Measurements from ENCODE around the gene UNC5CL.

DNA sequence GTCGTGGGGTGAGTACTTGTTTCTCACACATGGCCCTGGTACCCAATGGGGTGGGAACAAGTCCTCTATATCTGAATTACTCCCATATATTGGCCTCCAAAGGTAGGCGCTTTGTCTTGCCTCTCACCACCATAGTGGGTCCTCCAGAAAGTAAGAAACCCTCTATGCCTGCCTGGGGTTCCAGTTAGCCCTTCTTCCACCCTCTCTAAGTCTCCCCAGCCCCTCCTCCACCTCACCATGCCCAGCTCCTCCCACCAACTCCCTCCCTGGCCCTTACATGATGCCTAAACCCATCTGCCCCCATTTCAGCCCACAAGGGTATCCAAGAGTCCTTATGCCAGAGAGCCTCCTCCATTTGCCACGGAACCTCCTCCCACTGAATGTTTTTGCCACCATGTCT is 4.1 kb upstream of the UNC5CL start:
- TF ChIP-seq, protein P1, sequence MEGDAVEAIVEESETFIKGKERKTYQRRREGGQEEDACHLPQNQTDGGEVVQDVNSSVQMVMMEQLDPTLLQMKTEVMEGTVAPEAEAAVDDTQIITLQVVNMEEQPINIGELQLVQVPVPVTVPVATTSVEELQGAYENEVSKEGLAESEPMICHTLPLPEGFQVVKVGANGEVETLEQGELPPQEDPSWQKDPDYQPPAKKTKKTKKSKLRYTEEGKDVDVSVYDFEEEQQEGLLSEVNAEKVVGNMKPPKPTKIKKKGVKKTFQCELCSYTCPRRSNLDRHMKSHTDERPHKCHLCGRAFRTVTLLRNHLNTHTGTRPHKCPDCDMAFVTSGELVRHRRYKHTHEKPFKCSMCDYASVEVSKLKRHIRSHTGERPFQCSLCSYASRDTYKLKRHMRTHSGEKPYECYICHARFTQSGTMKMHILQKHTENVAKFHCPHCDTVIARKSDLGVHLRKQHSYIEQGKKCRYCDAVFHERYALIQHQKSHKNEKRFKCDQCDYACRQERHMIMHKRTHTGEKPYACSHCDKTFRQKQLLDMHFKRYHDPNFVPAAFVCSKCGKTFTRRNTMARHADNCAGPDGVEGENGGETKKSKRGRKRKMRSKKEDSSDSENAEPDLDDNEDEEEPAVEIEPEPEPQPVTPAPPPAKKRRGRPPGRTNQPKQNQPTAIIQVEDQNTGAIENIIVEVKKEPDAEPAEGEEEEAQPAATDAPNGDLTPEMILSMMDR (IDR thresholded peaks at IDR 0.05 in 2 of 3, conservative IDR thresholded peaks at IDR 0.05 in 1 of 3; ENCODE audit: borderline replicate concordance in 1 of 3, insufficient read depth in 1 of 3, low read depth in 2 of 3, low read length in 2 of 3), result no peak
- TF ChIP-seq RAD21 (IDR thresholded peaks at IDR 0.05; ENCODE audit: low read depth), result no peak
- TF ChIP-seq POLR2A (IDR thresholded peaks at IDR 0.05; ENCODE audit: borderline replicate concordance, extremely low read depth, insufficient read depth, insufficient read length), result no peak
